Breast epithelium (tissue), 3 donors: Measurements from ENCODE around the gene HTR7.

Source experiments
- CTCF ChIP-seq, 3 donors: fragments of 450-650 bp; IDR thresholded peaks; one replicate each; pipeline ENCODE4 v1.5.1; 2016 to 2017; ENCODE audit warnings: antibody characterized with exemption in 3 of 3, mild to moderate bottlenecking in 3 of 3, moderate library complexity in 3 of 3
- POLR2A ChIP-seq: fragments of 450-650 bp; IDR thresholded peaks from one replicate; pipeline ENCODE4 v1.6.1; 2016; ENCODE audit warnings: antibody characterized with exemption, mild to moderate bottlenecking, moderate library complexity
- POLR2AphosphoS5 ChIP-seq, 3 donors: sonication (generic); formaldehyde crosslinking; IDR thresholded peaks; one replicate each; pipeline ENCODE4 v1.6.1; 2017; ENCODE audit warnings: antibody characterized with exemption in 3 of 3

DNA sequence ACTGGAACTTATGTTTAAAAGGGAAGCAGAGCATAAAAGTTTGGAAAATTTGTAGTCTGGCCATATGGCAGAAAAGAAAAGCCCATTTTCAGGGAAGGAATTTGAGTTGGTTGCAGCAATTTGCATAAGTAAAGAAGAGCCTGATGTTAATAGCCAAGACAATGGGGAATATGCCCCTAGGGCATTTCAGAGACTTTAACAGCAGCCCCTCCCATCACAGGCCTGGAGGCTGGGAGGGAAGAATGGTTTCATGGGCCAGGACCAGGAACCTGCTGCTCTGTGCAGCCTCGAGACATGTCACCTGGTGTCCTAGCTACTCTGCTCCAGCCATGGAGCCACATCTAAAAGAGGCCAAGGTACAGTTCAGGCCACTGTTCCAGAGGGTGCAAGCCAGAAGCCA, 35.3 kb downstream of the HTR7 start:
- TF ChIP-seq POLR2A (no peak), CTCF (IDR thresholded peaks at IDR 0.05) (no peak), POLR2AphosphoS5 (IDR thresholded peaks at IDR 0.05) (no peak)
